Stimulated activated CD4-positive, alpha-beta T cell treated with anti-CD3 and anti-CD28 coated beads, Interleukin-1b, Interleukin-23, amount 100 ng/mL, for 4 hours (primary cell): ENCODE results near the gene SLC22A16.

ENCODE experiments used
- DNase-seq, 2 donors: peaks; one replicate each; pipeline ENCODE4 v3.0.0-alpha.2; 2020; ENCODE audit warnings: low read depth in 2 of 2

Gene SLC22A16

GRCh38 chr6:110404607-110405006, 71.8 kb downstream of the SLC22A16 start:
- no peak for DNase-seq

DNA sequence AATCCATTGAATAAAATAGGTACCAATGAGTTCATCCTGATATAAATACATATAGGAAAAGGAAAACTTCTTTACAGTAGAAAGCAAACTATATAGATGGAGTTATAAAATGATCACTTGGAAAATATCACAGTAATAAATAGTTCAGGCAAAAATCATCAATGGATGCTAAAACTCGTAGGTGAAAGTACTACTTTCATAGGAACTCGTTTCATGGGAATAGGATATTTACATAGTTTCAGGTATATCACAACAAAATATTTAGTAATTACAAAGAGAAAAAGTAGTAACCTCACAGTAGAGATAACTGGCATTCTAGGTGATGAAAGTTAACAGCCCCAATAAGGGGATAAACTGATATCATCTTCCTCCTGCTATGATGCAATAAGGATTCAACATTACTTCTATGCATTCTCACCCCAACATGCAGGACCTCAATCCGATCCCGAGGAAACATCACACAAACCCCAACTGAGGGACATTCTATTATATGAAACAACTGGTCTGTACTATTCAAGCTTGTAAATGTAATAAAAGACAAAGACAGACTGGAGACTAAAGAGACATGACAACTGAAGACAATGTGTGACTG, 74.7 kb downstream of the SLC22A16 start:
- DNase-seq = no peak

- no peak for DNase-seq
Observed at GRCh38 chr6:110400208-110400607, 76.2 kb downstream of the SLC22A16 start.

GRCh38 chr6:110399219-110400071, 77.0 kb downstream of the SLC22A16 start:
- DNase-seq = no peak

DNA sequence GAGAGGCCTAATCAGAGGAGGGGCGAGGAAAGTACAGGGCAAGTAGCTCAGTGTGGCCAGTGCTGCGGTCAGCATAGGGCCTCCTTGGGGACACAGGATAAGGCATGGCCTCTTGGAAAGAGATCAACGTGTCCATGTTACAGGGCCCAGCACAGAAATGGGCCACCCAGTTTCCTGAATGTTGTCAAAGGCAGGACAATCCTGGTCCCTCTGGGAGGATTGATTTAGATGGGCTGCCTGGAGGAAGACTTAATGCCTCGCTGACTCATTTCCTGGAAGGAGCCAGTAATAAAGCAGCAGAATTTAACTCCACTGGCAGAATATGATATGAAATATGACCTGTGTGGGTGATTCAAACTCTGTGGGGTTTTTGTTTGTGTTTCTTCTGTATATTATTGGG, 77.6 kb downstream of the SLC22A16 start:
- DNase-seq = no peak

- no peak for DNase-seq
Observed at GRCh38 chr6:110395221-110395620, 81.2 kb downstream of the SLC22A16 start.

DNA sequence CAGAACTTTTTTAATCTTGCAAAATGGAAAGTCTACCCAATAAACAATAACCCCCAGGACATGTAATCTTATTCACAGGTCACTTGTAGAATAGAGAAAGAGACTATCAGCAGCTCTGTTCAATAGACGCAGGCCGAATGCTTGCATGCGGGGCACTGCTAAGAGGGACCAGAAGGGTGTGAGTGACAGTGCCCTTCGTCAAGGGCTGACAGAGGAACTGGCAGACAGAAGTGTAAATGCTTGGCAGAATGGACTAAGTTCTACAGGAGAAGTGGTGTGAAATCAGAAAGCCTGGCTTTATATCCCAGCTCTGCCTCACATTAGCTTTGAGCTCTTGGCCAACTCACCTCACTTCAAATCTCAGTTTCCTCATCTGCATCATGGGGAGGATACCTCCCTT, 82.0 kb downstream of the SLC22A16 start:
- DNase-seq = no peak

GRCh38 chr6:110392727-110393126, 83.7 kb downstream of the SLC22A16 start:
- no peak for DNase-seq

- DNase-seq = no peak
Observed at GRCh38 chr6:110390404-110390803, 86.0 kb downstream of the SLC22A16 start.

GRCh38 chr6:110389689-110390382, 86.6 kb downstream of the SLC22A16 start:
- DNase-seq = no peak

DNA sequence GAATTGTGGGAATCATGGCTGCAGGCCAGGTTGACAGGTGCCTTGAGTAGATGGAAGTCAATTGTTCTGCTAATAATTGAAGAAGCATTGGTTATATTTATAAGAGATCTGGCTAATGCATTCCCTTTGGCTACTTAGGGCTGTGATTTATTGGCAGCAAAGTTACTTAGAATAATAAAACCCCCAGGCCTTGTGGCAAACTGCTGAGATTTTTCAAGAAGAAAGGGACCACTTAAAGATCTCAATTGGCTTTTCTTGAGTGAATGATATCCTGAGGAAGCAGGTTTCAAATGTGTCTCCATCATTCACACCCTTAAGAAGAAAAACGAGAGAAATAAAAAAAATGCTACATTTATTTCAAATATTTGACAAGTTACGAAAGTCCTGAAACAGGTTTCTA, 88.4 kb downstream of the SLC22A16 start:
- DNase-seq = no peak

- DNase-seq = no peak
Observed at GRCh38 chr6:110385458-110385863, 91.0 kb downstream of the SLC22A16 start.

- no peak for DNase-seq
Observed at GRCh38 chr6:110378552-110378951, 97.9 kb downstream of the SLC22A16 start.
